ENCODE measurements around the gene MUC5AC. TPM values are rescaled to one million over a fixed set of nuclear protein-coding genes. Genes with fewer than 3 reads are reported as not detected.

The MUC5AC gene
- total and polyA plus RNA-seq, 8 donors: 0.04 to 0.75 (median 0.37) TPM; not detected in 1

- ATAC-seq (no peak), DNase-seq (peak in 1 of 4 donors; percentile 41)
Measured at GRCh38 chr11:1129143-1129610, 28.6 kb upstream of the MUC5AC start.

GRCh38 chr11:1129611-1130160, 28.1 kb upstream of the MUC5AC start:
- ATAC-seq (no peak), DNase-seq (peak in 1 of 4 donors; percentile 62)
- Histone ChIP-seq H3K4me3 (no peak overlapping the region), H3K27me3 (peaks cover 0 to 52% of the 10 kb centered on the region in 2 donors), H3K36me3 (no peaks in the 10 kb centered on the region), H3K4me1 (no peaks in the 10 kb centered on the region), H3K27ac (no peak overlapping the region), H3K9me3 (peaks cover 0 to 12% of the 10 kb centered on the region in 2 donors)
- intact Hi-C loops (cut with DNase I): no loop called here
- TF ChIP-seq CTCF (IDR thresholded peaks at IDR 0.05): no peak

More at GRCh38 chr11:1129143-1129610, 28.6 kb upstream of the MUC5AC start:
- no peak for TF ChIP-seq CTCF (IDR thresholded peaks at IDR 0.05)
- intact Hi-C loops (cut with DNase I): no loop called here
- Histone ChIP-seq H3K4me1 (no peaks in the 10 kb centered on the region), H3K36me3 (no peaks in the 10 kb centered on the region), H3K9me3 (peaks cover 0 to 7% of the 10 kb centered on the region in 2 donors), H3K27ac (no peak overlapping the region), H3K27me3 (peaks cover 0 to 52% of the 10 kb centered on the region in 2 donors), H3K4me3 (no peak overlapping the region)

GRCh38 chr11:1130276-1131032, 27.3 kb upstream of the MUC5AC start:
- ATAC-seq: no peak
- no peak for TF ChIP-seq CTCF (IDR thresholded peaks at IDR 0.05)

GRCh38 chr11:1131033-1131911, 26.5 kb upstream of the MUC5AC start:
- ATAC-seq (no peak), DNase-seq (peak in 1 of 4 donors; percentile 43)
- Histone ChIP-seq H3K27ac (no peak overlapping the region), H3K27me3 (peaks cover 0 to 53% of the 10 kb centered on the region in 2 donors), H3K9me3 (peaks cover 0 to 22% of the 10 kb centered on the region in 2 donors), H3K36me3 (no peaks in the 10 kb centered on the region), H3K4me3 (no peak overlapping the region), H3K4me1 (no peaks in the 10 kb centered on the region)
- TF ChIP-seq CTCF (IDR thresholded peaks at IDR 0.05): no peak
- intact Hi-C loops (cut with DNase I): no loop called here

More at GRCh38 chr11:1130276-1131032, 27.3 kb upstream of the MUC5AC start:
- H3K27me3 ChIP-seq: peaks cover 0 to 52% of the 10 kb centered on the region in 2 donors
- H3K4me1 ChIP-seq: no peaks in the 10 kb centered on the region
- no peak overlapping the region for H3K4me3 ChIP-seq
- peak in 2 of 4 donors; percentile 10 to 70 for DNase-seq
- H3K27ac ChIP-seq: no peak overlapping the region
- H3K36me3 ChIP-seq: no peaks in the 10 kb centered on the region
- peaks cover 0 to 20% of the 10 kb centered on the region in 2 donors for H3K9me3 ChIP-seq
- intact Hi-C loops (cut with DNase I): no loop called here
